SJSA1 (cell line): Measurements from ENCODE around the gene PTPRD. TPM values are rescaled to one million over a fixed set of nuclear protein-coding genes. Genes with fewer than 3 reads are reported as not detected.
"Not testable (repeated sequence)": the region's sequence is repeated elsewhere in the genome, so short reads cannot be mapped to it uniquely, and the experiment has no call there.

Experiments used
- DNase-seq, 2 experiments: peaks; one replicate each; pipeline ENCODE4 v3.0.0-alpha.2; 2015 to 2020; ENCODE audit warnings: low spot score in 2 of 2, low read depth in 1 of 2
- H3K27ac ChIP-seq: fragments of 250-450 bp; sonication (Bioruptor Pico); 2 replicates; pipeline ENCODE4 v1.5.1; 2020; ENCODE audit warnings: mild to moderate bottlenecking, moderate library complexity
- H3K27me3 ChIP-seq: fragments of 250-450 bp; sonication (Bioruptor Pico); replicated peaks from 2 replicates; pipeline ENCODE4 v1.5.1; 2020; ENCODE audit warnings: mild to moderate bottlenecking, moderate library complexity
- H3K36me3 ChIP-seq: fragments of 250-450 bp; sonication (Bioruptor Pico); 2 replicates; pipeline ENCODE4 v1.5.1; 2020; ENCODE audit warnings: mild to moderate bottlenecking
- H3K4me1 ChIP-seq: fragments of 250-450 bp; sonication (Bioruptor Pico); replicated peaks from 2 replicates; pipeline ENCODE4 v1.6.1; 2021; ENCODE audit warnings: mild to moderate bottlenecking
- H3K4me3 ChIP-seq: fragments of 250-450 bp; sonication (Bioruptor Pico); 2 replicates; pipeline ENCODE4 v1.5.1; 2020; ENCODE audit warnings: mild to moderate bottlenecking
- H3K9me3 ChIP-seq: fragments of 250-450 bp; sonication (Bioruptor Pico); replicated peaks from 2 replicates; pipeline ENCODE4 v1.5.1; 2020; ENCODE audit warnings: mild to moderate bottlenecking
- total RNA-seq: library from RNA; depleted of rRNA; stranded (reverse); fragments of >200 nt; shearing (Covaris generic); gene quantifications from 2 replicates; pipeline ENCODE4 v1.2.3, GENCODE V29; 2014

The PTPRD gene
- total RNA-seq, 1 experiment from 2014 or later = not detected

- Histone ChIP-seq H3K4me1 (no peaks in the 10 kb centered on the region), H3K9me3 (no peaks in the 10 kb centered on the region), H3K4me3 (no peak overlapping the region), H3K27me3 (no peaks in the 10 kb centered on the region), H3K27ac (no peak overlapping the region), H3K36me3 (no peaks in the 10 kb centered on the region)
- DNase-seq = no peak
Measured at GRCh38 chr9:9108641-9109040, 1504.2 kb downstream of the PTPRD start.

- Histone ChIP-seq H3K27ac (no peak overlapping the region), H3K9me3 (no peaks in the 10 kb centered on the region), H3K4me3 (no peak overlapping the region), H3K36me3 (no peaks in the 10 kb centered on the region), H3K27me3 (no peaks in the 10 kb centered on the region), H3K4me1 (no peaks in the 10 kb centered on the region)
- no peak for DNase-seq
Measured at GRCh38 chr9:9102295-9102694, 1510.5 kb downstream of the PTPRD start.

- no peak for DNase-seq
- H3K4me3 ChIP-seq = no peak overlapping the region
- H3K27me3 ChIP-seq = no peaks in the 10 kb centered on the region
- H3K36me3 ChIP-seq = no peaks in the 10 kb centered on the region
- H3K4me1 ChIP-seq = no peaks in the 10 kb centered on the region
- H3K9me3 ChIP-seq = no peaks in the 10 kb centered on the region
- no peak overlapping the region for H3K27ac ChIP-seq
Measured at GRCh38 chr9:9100070-9100469, 1512.7 kb downstream of the PTPRD start.

- H3K27me3 ChIP-seq = no peaks in the 10 kb centered on the region
- no peak overlapping the region for H3K4me3 ChIP-seq
- H3K36me3 ChIP-seq = no peaks in the 10 kb centered on the region
- no peak overlapping the region for H3K27ac ChIP-seq
- no peaks in the 10 kb centered on the region for H3K9me3 ChIP-seq
- no peaks in the 10 kb centered on the region for H3K4me1 ChIP-seq
- no peak for DNase-seq
Measured at GRCh38 chr9:9099646-9100045, 1513.2 kb downstream of the PTPRD start.

GRCh38 chr9:9097254-9097653, 1515.5 kb downstream of the PTPRD start:
- not testable (repeated sequence) for H3K4me1 ChIP-seq, H3K36me3 ChIP-seq, H3K9me3 ChIP-seq, H3K4me3 ChIP-seq, H3K27ac ChIP-seq, H3K27me3 ChIP-seq, DNase-seq

GRCh38 chr9:9091387-9091786, 1521.4 kb downstream of the PTPRD start:
- H3K4me3 ChIP-seq = no peak overlapping the region
- no peaks in the 10 kb centered on the region for H3K36me3 ChIP-seq
- H3K9me3 ChIP-seq = no peaks in the 10 kb centered on the region
- H3K4me1 ChIP-seq = no peaks in the 10 kb centered on the region
- H3K27me3 ChIP-seq = no peaks in the 10 kb centered on the region
- H3K27ac ChIP-seq = no peak overlapping the region
- no peak for DNase-seq

GRCh38 chr9:9079473-9079872, 1533.3 kb downstream of the PTPRD start:
- Histone ChIP-seq H3K4me3 (no peak overlapping the region), H3K27me3 (no peaks in the 10 kb centered on the region), H3K4me1 (no peaks in the 10 kb centered on the region), H3K36me3 (no peaks in the 10 kb centered on the region), H3K9me3 (no peaks in the 10 kb centered on the region), H3K27ac (no peak overlapping the region)
- DNase-seq = no peak

GRCh38 chr9:9078301-9078700, 1534.5 kb downstream of the PTPRD start:
- H3K27ac ChIP-seq = no peak overlapping the region
- H3K9me3 ChIP-seq = no peaks in the 10 kb centered on the region
- DNase-seq = no peak
- H3K27me3 ChIP-seq = no peaks in the 10 kb centered on the region
- no peak overlapping the region for H3K4me3 ChIP-seq
- no peaks in the 10 kb centered on the region for H3K4me1 ChIP-seq
- H3K36me3 ChIP-seq = no peaks in the 10 kb centered on the region

GRCh38 chr9:9061627-9062026, 1551.2 kb downstream of the PTPRD start:
- H3K4me1 ChIP-seq = no peaks in the 10 kb centered on the region
- no peaks in the 10 kb centered on the region for H3K36me3 ChIP-seq
- no peak for DNase-seq
- no peak overlapping the region for H3K4me3 ChIP-seq
- no peaks in the 10 kb centered on the region for H3K9me3 ChIP-seq
- no peaks in the 10 kb centered on the region for H3K27me3 ChIP-seq
- no peak overlapping the region for H3K27ac ChIP-seq

GRCh38 chr9:9054354-9054992, 1558.3 kb downstream of the PTPRD start:
- Histone ChIP-seq H3K27me3 (no peaks in the 10 kb centered on the region), H3K9me3 (no peaks in the 10 kb centered on the region), H3K27ac (no peak overlapping the region), H3K36me3 (no peaks in the 10 kb centered on the region), H3K4me3 (no peak overlapping the region), H3K4me1 (no peaks in the 10 kb centered on the region)
- DNase-seq = no peak

GRCh38 chr9:9045572-9045971, 1567.2 kb downstream of the PTPRD start:
- no peak overlapping the region for H3K27ac ChIP-seq
- H3K4me1 ChIP-seq = no peaks in the 10 kb centered on the region

GRCh38 chr9:9045072-9045471, 1567.7 kb downstream of the PTPRD start:
- H3K27ac ChIP-seq = no peak overlapping the region
- H3K9me3 ChIP-seq = no peaks in the 10 kb centered on the region
- H3K36me3 ChIP-seq = no peaks in the 10 kb centered on the region
- no peak for DNase-seq
- H3K4me3 ChIP-seq = no peak overlapping the region
- no peaks in the 10 kb centered on the region for H3K4me1 ChIP-seq
- H3K27me3 ChIP-seq = no peaks in the 10 kb centered on the region

More at GRCh38 chr9:9045572-9045971, 1567.2 kb downstream of the PTPRD start:
- Histone ChIP-seq H3K27me3 (no peaks in the 10 kb centered on the region), H3K4me3 (no peak overlapping the region), H3K36me3 (no peaks in the 10 kb centered on the region), H3K9me3 (no peaks in the 10 kb centered on the region)
- no peak for DNase-seq

- not testable (repeated sequence) for H3K27me3 ChIP-seq, DNase-seq, H3K4me3 ChIP-seq, H3K27ac ChIP-seq, H3K4me1 ChIP-seq, H3K36me3 ChIP-seq, H3K9me3 ChIP-seq
Measured at GRCh38 chr9:9043788-9044187, 1569.0 kb downstream of the PTPRD start.

- Histone ChIP-seq H3K27me3 (no peaks in the 10 kb centered on the region), H3K4me1 (no peaks in the 10 kb centered on the region), H3K36me3 (no peaks in the 10 kb centered on the region), H3K9me3 (no peaks in the 10 kb centered on the region), H3K4me3 (no peak overlapping the region), H3K27ac (no peak overlapping the region)
- DNase-seq = no peak
Measured at GRCh38 chr9:9041756-9042155, 1571.0 kb downstream of the PTPRD start.

- Histone ChIP-seq H3K9me3 (no peaks in the 10 kb centered on the region), H3K27ac (no peak overlapping the region), H3K27me3 (no peaks in the 10 kb centered on the region), H3K36me3 (no peaks in the 10 kb centered on the region), H3K4me1 (no peaks in the 10 kb centered on the region), H3K4me3 (no peak overlapping the region)
- DNase-seq = no peak
Measured at GRCh38 chr9:9033022-9033421, 1579.8 kb downstream of the PTPRD start.
